ENCODE results near the gene GABBR2.

GABBR2 gene

GRCh38 chr9:98532574-98532973 is 176.2 kb downstream of the GABBR2 start:
- no peak for TF ChIP-seq MAX (IDR thresholded peaks at IDR 0.05)
- no peak for TF ChIP-seq FOXM1 (IDR thresholded peaks at IDR 0.05; ENCODE audit: borderline replicate concordance, low read depth)
- no peak for TF ChIP-seq TEAD4 (IDR thresholded peaks at IDR 0.05)
- TF ChIP-seq CREB1 (IDR thresholded peaks at IDR 0.05; ENCODE audit: low read depth): no peak
- no peak for TF ChIP-seq RAD21 (IDR thresholded peaks at IDR 0.05; ENCODE audit: low read depth)
- no peak for TF ChIP-seq ZBTB7A (IDR thresholded peaks at IDR 0.05; ENCODE audit: low read depth)
- no peak for TF ChIP-seq EGR1 (IDR thresholded peaks at IDR 0.05)
- no peak for TF ChIP-seq USF1 (IDR thresholded peaks at IDR 0.05)
- no peak for TF ChIP-seq NFIC (IDR thresholded peaks at IDR 0.05)

GRCh38 chr9:98532147-98532546 is 176.6 kb downstream of the GABBR2 start:
- TF ChIP-seq EP300 (IDR thresholded peaks at IDR 0.05; ENCODE audit: borderline replicate concordance) (no peak), TEAD4 (IDR thresholded peaks at IDR 0.05) (no peak), REST (IDR thresholded peaks at IDR 0.05; ENCODE audit: low read depth) (no peak), ZBTB7A (IDR thresholded peaks at IDR 0.05; ENCODE audit: low read depth) (no peak), CREB1 (IDR thresholded peaks at IDR 0.05; ENCODE audit: low read depth) (no peak)

GRCh38 chr9:98530806-98531386 is 177.8 kb downstream of the GABBR2 start:
- TF ChIP-seq USF1 (IDR thresholded peaks at IDR 0.05): no peak

GRCh38 chr9:98530275-98530674 is 178.5 kb downstream of the GABBR2 start:
- no peak for TF ChIP-seq USF1 (IDR thresholded peaks at IDR 0.05)
- no peak for TF ChIP-seq TEAD4 (IDR thresholded peaks at IDR 0.05)
- TF ChIP-seq YY1 (IDR thresholded peaks at IDR 0.05; ENCODE audit: low read depth): no peak
- TF ChIP-seq NFIC (IDR thresholded peaks at IDR 0.05): no peak
- no peak for TF ChIP-seq TAF1 (IDR thresholded peaks at IDR 0.05; ENCODE audit: low read depth)
- no peak for TF ChIP-seq TCF12 (IDR thresholded peaks at IDR 0.05; ENCODE audit: low read depth)
- TF ChIP-seq ZBTB7A (IDR thresholded peaks at IDR 0.05; ENCODE audit: low read depth): no peak
- TF ChIP-seq FOXM1 (IDR thresholded peaks at IDR 0.05; ENCODE audit: borderline replicate concordance, low read depth): no peak
- no peak for TF ChIP-seq EGR1 (IDR thresholded peaks at IDR 0.05)
- TF ChIP-seq REST (IDR thresholded peaks at IDR 0.05; ENCODE audit: low read depth): no peak
- no peak for TF ChIP-seq MAX (IDR thresholded peaks at IDR 0.05)
- no peak for TF ChIP-seq CREB1 (IDR thresholded peaks at IDR 0.05; ENCODE audit: low read depth)
- no peak for TF ChIP-seq CEBPB (IDR thresholded peaks at IDR 0.05)
- no peak for TF ChIP-seq EP300 (IDR thresholded peaks at IDR 0.05; ENCODE audit: borderline replicate concordance)
- TF ChIP-seq RAD21 (IDR thresholded peaks at IDR 0.05; ENCODE audit: low read depth): no peak

- no peak for TF ChIP-seq REST (IDR thresholded peaks at IDR 0.05; ENCODE audit: low read depth)
- TF ChIP-seq TCF12 (IDR thresholded peaks at IDR 0.05; ENCODE audit: low read depth): no peak
- no peak for TF ChIP-seq CREB1 (IDR thresholded peaks at IDR 0.05; ENCODE audit: low read depth)
- TF ChIP-seq EP300 (IDR thresholded peaks at IDR 0.05; ENCODE audit: borderline replicate concordance): no peak
- no peak for TF ChIP-seq CEBPB (IDR thresholded peaks at IDR 0.05)
- no peak for TF ChIP-seq EGR1 (IDR thresholded peaks at IDR 0.05)
- TF ChIP-seq FOXM1 (IDR thresholded peaks at IDR 0.05; ENCODE audit: borderline replicate concordance, low read depth): no peak
- no peak for TF ChIP-seq TAF1 (IDR thresholded peaks at IDR 0.05; ENCODE audit: low read depth)
- TF ChIP-seq USF1 (IDR thresholded peaks at IDR 0.05): no peak
- no peak for TF ChIP-seq RAD21 (IDR thresholded peaks at IDR 0.05; ENCODE audit: low read depth)
- no peak for TF ChIP-seq MAX (IDR thresholded peaks at IDR 0.05)
- no peak for TF ChIP-seq YY1 (IDR thresholded peaks at IDR 0.05; ENCODE audit: low read depth)
These were observed 178.9 kb downstream of the GABBR2 start for GRCh38 chr9:98529841-98530240.
